WTC11 (cell line): Measurements from ENCODE around the gene OVOL1. TPM values are rescaled to one million over a fixed set of nuclear protein-coding genes. Genes with fewer than 3 reads are reported as not detected.
A peak's percentile ranks its signal among the peaks of the same experiment; 100 is the strongest.

Experiments
- ATAC-seq: fragments of 200-7000 bp; cut with Tn5 transposase; 2 replicates; pipeline ENCODE4 v1.10.0; 2021; ENCODE audit warnings: mild to moderate bottlenecking, moderate library complexity
- CTCF ChIA-PET: fragments of 300-600 bp; sonication (Branson Sonifier 250); formaldehyde crosslinking; loops from one replicate; lab custom pipeline; 2021; ENCODE audit warnings: antibody characterized with exemption; lab: Charles Lee
- POLR2A ChIA-PET: fragments of 350-600 bp; sonication (Branson Sonifier 250); formaldehyde crosslinking; loops from one replicate; lab custom pipeline; 2021; ENCODE audit warnings: antibody characterized with exemption; lab: Charles Lee
- DNase-seq: peaks from one replicate; pipeline ENCODE4 v3.0.0; 2021; ENCODE audit warnings: low spot score
- H3K27ac Mint-ChIP-seq: 2 replicates; pipeline ENCODE4 v1.8.0; 2021; ENCODE audit warnings: mixed read lengths
- H3K27me3 Mint-ChIP-seq: 2 replicates; pipeline ENCODE4 v1.8.0; 2021; ENCODE audit warnings: low read depth, mild to moderate bottlenecking, moderate library complexity, mixed read lengths
- H3K36me3 Mint-ChIP-seq: 2 replicates; pipeline ENCODE4 v1.8.0; 2021; ENCODE audit warnings: mixed read lengths
- H3K4me1 Mint-ChIP-seq: 2 replicates; pipeline ENCODE4 v1.8.0; 2022; ENCODE audit warnings: mixed read lengths
- H3K4me3 Mint-ChIP-seq: 2 replicates; pipeline ENCODE4 v1.8.0; 2021; ENCODE audit warnings: mild to moderate bottlenecking, moderate library complexity, mixed read lengths
- H3K9me3 Mint-ChIP-seq: 2 replicates; pipeline ENCODE4 v1.8.0; 2021; ENCODE audit warnings: mixed read lengths
- AR ChIP-seq: fragments of 250-450 bp; sonication (Bioruptor Pico); IDR thresholded peaks from 2 replicates; pipeline ENCODE4 v1.9.0; 2021; ENCODE audit warnings: mild to moderate bottlenecking
- CDX4 ChIP-seq: fragments of 250-450 bp; sonication (Bioruptor Pico); IDR thresholded peaks from 2 replicates; pipeline ENCODE4 v1.9.0; 2021; ENCODE audit warnings: moderate library complexity, mild to moderate bottlenecking, inconsistent platforms, borderline replicate concordance
- CREM ChIP-seq: sonication (generic); formaldehyde crosslinking; IDR thresholded peaks from 2 replicates; pipeline ENCODE4 v1.8.1; 2022; ENCODE audit warnings: mild to moderate bottlenecking, missing genetic modification reagents, moderate library complexity
- ESRRA ChIP-seq: sonication (generic); formaldehyde crosslinking; IDR thresholded peaks from 2 replicates; pipeline ENCODE4 v1.8.1; 2022; ENCODE audit warnings: mild to moderate bottlenecking, missing genetic modification reagents, borderline replicate concordance
- NR1H2 ChIP-seq: sonication (generic); formaldehyde crosslinking; IDR thresholded peaks from 2 replicates; pipeline ENCODE4 v1.9.0; 2021; ENCODE audit warnings: mild to moderate bottlenecking, moderate library complexity, missing genetic modification reagents
- RELA ChIP-seq: sonication (generic); formaldehyde crosslinking; IDR thresholded peaks from 2 replicates; pipeline ENCODE4 v1.8.1; 2022; ENCODE audit warnings: missing genetic modification reagents, mild to moderate bottlenecking, borderline replicate concordance
- SMAD4 ChIP-seq: sonication (generic); formaldehyde crosslinking; IDR thresholded peaks from 2 replicates; pipeline ENCODE4 v1.8.0; 2022; ENCODE audit warnings: mild to moderate bottlenecking, missing genetic modification reagents
- STAT6 ChIP-seq: sonication (generic); formaldehyde crosslinking; conservative IDR thresholded peaks from 2 replicates; pipeline ENCODE4 v1.8.1; 2023; ENCODE audit warnings: mild to moderate bottlenecking, low read depth, missing genetic modification reagents, moderate library complexity
- TCF7 ChIP-seq: sonication (generic); formaldehyde crosslinking; IDR thresholded peaks from 2 replicates; pipeline ENCODE4 v1.8.0; 2022; ENCODE audit warnings: mild to moderate bottlenecking, low read depth, missing genetic modification reagents, moderate library complexity
- ZNF121 ChIP-seq: sonication (generic); formaldehyde crosslinking; IDR thresholded peaks from 2 replicates; pipeline ENCODE4 v1.8.0; 2023; ENCODE audit warnings: missing genetic modification reagents
- ZNF138 ChIP-seq: sonication (generic); formaldehyde crosslinking; conservative IDR thresholded peaks from 2 replicates; pipeline ENCODE4 v1.8.1; 2022; ENCODE audit warnings: mild to moderate bottlenecking, moderate library complexity, missing genetic modification reagents
- total RNA-seq: library from RNA; stranded (reverse); gene quantifications from 3 replicates; pipeline ENCODE4 v1.2.3, GENCODE V29; 2021
- TF ChIP-seq, protein P1 (sequence below): sonication (generic); formaldehyde crosslinking; IDR thresholded peaks from 2 replicates; pipeline ENCODE4 v1.8.0; 2023; ENCODE audit warnings: missing genetic modification reagents
- TF ChIP-seq, protein P2 (sequence below): sonication (generic); formaldehyde crosslinking; IDR thresholded peaks from 2 replicates; pipeline ENCODE4 v1.8.1; 2022; ENCODE audit warnings: low read depth, mild to moderate bottlenecking, moderate library complexity, missing genetic modification reagents, borderline replicate concordance

OVOL1 gene
- total RNA-seq, 1 experiment from 2014 or later: 6.8 TPM

DNA sequence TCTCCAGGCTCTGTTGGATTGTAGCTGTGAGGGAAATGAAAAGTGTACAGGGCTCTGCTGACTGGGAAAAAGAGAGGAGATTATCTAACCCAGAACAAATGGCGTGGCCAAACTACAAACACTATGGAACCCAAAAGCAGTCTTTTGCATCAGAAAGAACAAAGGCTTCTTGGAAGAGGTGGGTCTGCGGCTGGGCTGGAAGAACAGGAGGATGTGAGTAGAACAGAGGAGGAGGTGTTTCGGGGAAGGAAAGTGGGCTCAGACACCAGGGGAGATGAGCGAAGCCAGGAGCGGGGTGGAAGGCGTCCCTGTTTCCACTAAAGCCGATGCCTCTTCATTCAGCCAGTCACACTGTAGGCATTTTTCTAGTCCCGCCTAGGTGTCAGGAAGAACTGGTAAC, 12.0 kb downstream of the OVOL1 start:
- peaks cover 5% of the 10 kb centered on the region; the same call in 1 of the 2 replicates for H3K36me3 Mint-ChIP-seq
- no peak for ATAC-seq
- H3K4me3 Mint-ChIP-seq: no peak overlapping the region
- no peaks in the 10 kb centered on the region for H3K9me3 Mint-ChIP-seq
- H3K4me1 Mint-ChIP-seq: peaks cover 19% of the 10 kb centered on the region
- POLR2A ChIA-PET: no interaction called here
- CTCF ChIA-PET: interaction anchor here (0.9 to 3.4 kb wide), 5 partner anchors 10 to 61 kb away, joined by 3 to 43 read pairs (median 7); partner anchors contain the start of gene AP5B1
- no peak for DNase-seq
- 0 out of 2 replicates have a peak overlapping the region, but pooled peaks have one; percentile 30 for H3K27ac Mint-ChIP-seq
- TF ChIP-seq, protein P1, sequence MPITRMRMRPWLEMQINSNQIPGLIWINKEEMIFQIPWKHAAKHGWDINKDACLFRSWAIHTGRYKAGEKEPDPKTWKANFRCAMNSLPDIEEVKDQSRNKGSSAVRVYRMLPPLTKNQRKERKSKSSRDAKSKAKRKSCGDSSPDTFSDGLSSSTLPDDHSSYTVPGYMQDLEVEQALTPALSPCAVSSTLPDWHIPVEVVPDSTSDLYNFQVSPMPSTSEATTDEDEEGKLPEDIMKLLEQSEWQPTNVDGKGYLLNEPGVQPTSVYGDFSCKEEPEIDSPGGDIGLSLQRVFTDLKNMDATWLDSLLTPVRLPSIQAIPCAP (CRISPR knock-in tag): no peak
- TF ChIP-seq NR1H2 (CRISPR knock-in tag): no peak
- no peak for TF ChIP-seq TCF7 (CRISPR knock-in tag)
- no peak for TF ChIP-seq ESRRA (CRISPR knock-in tag)
- no peak for TF ChIP-seq CDX4
- TF ChIP-seq, protein P2, sequence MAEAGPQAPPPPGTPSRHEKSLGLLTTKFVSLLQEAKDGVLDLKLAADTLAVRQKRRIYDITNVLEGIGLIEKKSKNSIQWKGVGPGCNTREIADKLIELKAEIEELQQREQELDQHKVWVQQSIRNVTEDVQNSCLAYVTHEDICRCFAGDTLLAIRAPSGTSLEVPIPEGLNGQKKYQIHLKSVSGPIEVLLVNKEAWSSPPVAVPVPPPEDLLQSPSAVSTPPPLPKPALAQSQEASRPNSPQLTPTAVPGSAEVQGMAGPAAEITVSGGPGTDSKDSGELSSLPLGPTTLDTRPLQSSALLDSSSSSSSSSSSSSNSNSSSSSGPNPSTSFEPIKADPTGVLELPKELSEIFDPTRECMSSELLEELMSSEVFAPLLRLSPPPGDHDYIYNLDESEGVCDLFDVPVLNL (CRISPR knock-in tag): no peak
- no peaks in the 10 kb centered on the region for H3K27me3 Mint-ChIP-seq

- ChIA-PET POLR2A (interaction anchor here (0.7 kb wide), 1 partner anchor 8 kb away, joined by 3 read pairs; no protein-coding TSS in a partner anchor), CTCF (interaction anchor here (0.8 to 11.3 kb wide), 7 partner anchors 10 to 90 kb away, joined by 3 to 130 read pairs (median 4); partner anchors contain the start of genes AP5B1 and KAT5)
- peak overlapping the region; percentile 57; the same call in 1 of the 2 replicates for H3K27ac Mint-ChIP-seq
- no peaks in the 10 kb centered on the region for H3K27me3 Mint-ChIP-seq
- H3K36me3 Mint-ChIP-seq: no peaks in the 10 kb centered on the region
- TF ChIP-seq RELA (CRISPR knock-in tag): no peak
- no peak for TF ChIP-seq TCF7 (CRISPR knock-in tag)
- TF ChIP-seq CREM (CRISPR knock-in tag): no peak
- TF ChIP-seq STAT6 (CRISPR knock-in tag): no peak
- TF ChIP-seq ZNF121: no peak
- TF ChIP-seq ZNF138 (CRISPR knock-in tag): no peak
- TF ChIP-seq SMAD4 (CRISPR knock-in tag): no peak
- no peak for TF ChIP-seq AR
- no peak overlapping the region for H3K4me3 Mint-ChIP-seq
- ATAC-seq (peak; percentile 17), DNase-seq (no peak)
- H3K4me1 Mint-ChIP-seq: peaks cover 22% of the 10 kb centered on the region
- H3K9me3 Mint-ChIP-seq: no peaks in the 10 kb centered on the region
Observed at GRCh38 chr11:65801153-65801987, 14.5 kb downstream of the OVOL1 start.
